ENCODE measurements around the gene TRDMT1.

The TRDMT1 gene

DNA sequence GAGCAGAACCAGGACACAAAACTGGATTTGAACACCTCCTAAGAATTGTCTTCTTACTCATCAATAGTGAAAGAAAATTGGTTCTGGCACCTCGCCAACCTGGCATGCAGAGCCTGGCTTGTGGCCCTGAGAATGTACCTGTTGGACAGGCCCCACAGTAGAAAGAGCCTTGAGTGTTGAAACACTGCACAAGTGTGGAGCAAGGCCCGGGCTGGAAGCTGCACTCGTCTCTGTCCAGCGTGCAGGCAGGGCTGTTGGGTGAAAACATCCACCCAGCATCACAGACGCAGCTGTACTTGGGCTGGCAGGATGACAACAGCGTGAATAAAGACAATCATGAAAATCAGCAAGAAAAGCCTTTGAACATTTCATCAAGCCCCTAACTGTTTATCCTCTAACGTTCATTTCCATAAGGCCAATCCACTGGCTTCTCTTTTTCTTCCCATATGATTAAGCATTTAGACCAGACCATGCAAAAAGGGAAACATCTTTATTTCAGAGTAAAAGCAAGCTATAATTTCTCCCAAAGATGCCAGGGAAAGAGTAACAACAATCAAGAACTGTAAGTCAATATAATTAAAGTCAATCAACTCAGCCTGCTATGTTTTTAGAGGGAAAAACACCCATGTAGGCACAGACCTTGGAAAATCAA, 87.5 kb downstream of the TRDMT1 start:
- no peak for TF ChIP-seq CTCF (IDR thresholded peaks at IDR 0.05; ENCODE audit: low read depth, low read length, missing control alignments)
- H3K4me3 ChIP-seq (ENCODE audit: low read depth, low read length) = no peak overlapping the region
- DNase-seq (ENCODE audit: low read depth) = no peak

GRCh38 chr10:17113346-17113745, 88.1 kb downstream of the TRDMT1 start:
- no peak for DNase-seq (ENCODE audit: low read depth)
- no peak overlapping the region for H3K4me3 ChIP-seq (ENCODE audit: low read depth, low read length)
- TF ChIP-seq CTCF (IDR thresholded peaks at IDR 0.05; ENCODE audit: low read depth, low read length, missing control alignments) = no peak

DNA sequence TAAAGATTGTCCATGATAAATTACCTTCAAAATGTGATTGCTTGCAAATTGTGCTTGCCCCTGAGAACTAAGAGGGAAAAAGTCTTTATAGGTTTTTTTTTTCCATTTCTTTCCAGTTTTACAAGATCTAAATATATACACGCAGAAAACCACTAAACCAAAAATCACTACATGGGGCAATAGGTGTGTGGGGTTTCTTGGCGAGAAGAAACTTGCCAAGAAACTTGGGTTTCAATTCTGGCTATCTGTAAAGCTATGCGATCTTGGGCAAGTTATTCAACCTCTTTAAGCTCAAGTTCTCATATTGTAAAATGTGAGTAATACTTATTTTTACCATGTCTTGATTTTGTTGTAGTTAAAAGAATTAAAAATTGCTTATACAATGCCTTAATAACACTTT, 88.9 kb downstream of the TRDMT1 start:
- no peak overlapping the region for H3K4me3 ChIP-seq (ENCODE audit: low read depth, low read length)
- no peak for DNase-seq (ENCODE audit: low read depth)
- TF ChIP-seq CTCF (IDR thresholded peaks at IDR 0.05; ENCODE audit: low read depth, low read length, missing control alignments) = no peak

- no peak overlapping the region for H3K4me3 ChIP-seq (ENCODE audit: low read depth, low read length)
- DNase-seq (ENCODE audit: low read depth) = no peak
- TF ChIP-seq CTCF (IDR thresholded peaks at IDR 0.05; ENCODE audit: low read depth, low read length, missing control alignments) = no peak
Measured at GRCh38 chr10:17109475-17110207, 91.8 kb downstream of the TRDMT1 start.

- no peak overlapping the region for H3K4me3 ChIP-seq (ENCODE audit: low read depth, low read length)
- DNase-seq (ENCODE audit: low read depth) = no peak
- no peak for TF ChIP-seq CTCF (IDR thresholded peaks at IDR 0.05; ENCODE audit: low read depth, low read length, missing control alignments)
Measured at GRCh38 chr10:17109046-17109445, 92.4 kb downstream of the TRDMT1 start.

- no peak for TF ChIP-seq CTCF (IDR thresholded peaks at IDR 0.05; ENCODE audit: low read depth, low read length, missing control alignments)
- DNase-seq (ENCODE audit: low read depth) = no peak
- no peak overlapping the region for H3K4me3 ChIP-seq (ENCODE audit: low read depth, low read length)
Measured at GRCh38 chr10:17106991-17107390, 94.5 kb downstream of the TRDMT1 start.

- DNase-seq (ENCODE audit: low read depth) = no peak
Measured at GRCh38 chr10:17101910-17102266, 99.6 kb downstream of the TRDMT1 start.

More at GRCh38 chr10:17101910-17102266, 99.6 kb downstream of the TRDMT1 start:
- no peak overlapping the region for H3K4me3 ChIP-seq (ENCODE audit: low read depth, low read length)
- no peak for TF ChIP-seq CTCF (IDR thresholded peaks at IDR 0.05; ENCODE audit: low read depth, low read length, missing control alignments)
